ENCODE data around the gene KIF2C.
"Not testable (repeated sequence)": the region's sequence is repeated elsewhere in the genome, so short reads cannot be mapped to it uniquely, and the experiment has no call there.

Gene KIF2C

DNA sequence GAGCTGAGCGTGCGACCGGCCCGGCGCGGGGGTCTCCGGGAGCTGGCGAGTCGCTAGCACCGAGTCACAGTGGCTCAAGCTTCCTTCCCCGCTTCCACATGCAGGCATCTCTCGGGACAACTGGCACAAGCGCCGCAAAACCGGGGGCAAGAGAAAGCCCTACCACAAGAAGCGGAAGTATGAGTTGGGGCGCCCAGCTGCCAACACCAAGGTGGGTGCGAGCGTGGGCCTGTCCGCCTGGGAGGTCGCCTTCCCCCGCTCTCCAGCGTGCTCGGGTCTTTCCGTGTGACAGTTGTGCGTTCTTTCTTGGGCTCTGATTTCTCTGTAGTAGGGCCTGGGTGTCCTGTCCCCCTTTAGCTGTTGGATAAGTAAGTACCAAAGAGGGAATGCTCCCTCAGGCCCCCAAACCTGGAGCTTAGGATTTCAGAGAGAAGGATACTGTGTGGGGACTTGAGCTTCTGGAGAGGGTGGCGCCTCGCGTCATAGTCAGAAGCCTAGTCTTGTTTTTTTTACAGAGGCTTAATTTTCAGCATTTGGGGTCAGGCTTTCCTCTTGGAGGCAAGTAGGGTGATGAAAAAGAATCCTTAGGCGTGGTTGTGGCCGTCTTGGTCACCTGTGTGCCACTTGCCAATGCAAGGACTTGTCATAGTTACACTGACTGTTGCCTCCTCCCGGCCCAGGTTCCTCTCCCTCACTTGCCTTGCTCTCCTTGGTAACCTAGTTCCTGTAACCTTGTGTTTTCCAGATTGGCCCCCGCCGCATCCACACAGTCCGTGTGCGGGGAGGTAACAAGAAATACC lies 36.5 kb downstream of the KIF2C start:
- DNase-seq (ENCODE audit: low spot score), result no peak

DNA sequence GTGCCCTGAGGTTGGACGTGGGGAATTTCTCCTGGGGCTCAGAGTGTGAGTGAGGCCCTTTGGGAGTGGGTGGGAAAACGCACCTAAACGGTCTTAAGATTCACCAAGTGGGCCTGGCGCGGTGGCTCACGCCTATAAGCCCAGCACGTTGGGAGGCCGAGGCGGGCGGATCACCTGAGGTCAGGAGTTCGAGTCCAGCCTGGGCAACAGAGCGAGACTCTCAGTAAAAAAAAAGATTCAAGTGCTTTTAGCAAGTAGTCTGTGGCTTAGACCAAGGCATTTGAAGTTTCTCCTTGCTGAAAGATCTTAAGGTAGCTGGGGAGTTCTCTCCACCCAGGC lies 37.1 kb downstream of the KIF2C start:
- no peak for DNase-seq (ENCODE audit: low spot score)

DNA sequence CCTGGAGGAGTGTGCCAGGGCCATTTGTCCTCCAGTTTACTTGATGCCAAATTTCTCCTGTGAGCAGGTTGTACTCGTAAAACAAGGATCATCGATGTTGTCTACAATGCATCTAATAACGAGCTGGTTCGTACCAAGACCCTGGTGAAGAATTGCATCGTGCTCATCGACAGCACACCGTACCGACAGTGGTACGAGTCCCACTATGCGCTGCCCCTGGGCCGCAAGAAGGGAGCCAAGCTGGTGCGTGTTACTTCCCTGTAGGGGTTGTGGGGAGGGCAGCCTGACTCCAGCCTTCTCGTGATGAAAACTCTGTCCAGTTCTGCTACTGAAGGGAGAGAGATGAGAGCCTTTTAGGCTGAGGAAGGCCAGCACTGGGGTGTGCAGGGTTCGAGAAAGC lies 37.9 kb downstream of the KIF2C start:
- no peak for DNase-seq (ENCODE audit: low spot score)

DNA sequence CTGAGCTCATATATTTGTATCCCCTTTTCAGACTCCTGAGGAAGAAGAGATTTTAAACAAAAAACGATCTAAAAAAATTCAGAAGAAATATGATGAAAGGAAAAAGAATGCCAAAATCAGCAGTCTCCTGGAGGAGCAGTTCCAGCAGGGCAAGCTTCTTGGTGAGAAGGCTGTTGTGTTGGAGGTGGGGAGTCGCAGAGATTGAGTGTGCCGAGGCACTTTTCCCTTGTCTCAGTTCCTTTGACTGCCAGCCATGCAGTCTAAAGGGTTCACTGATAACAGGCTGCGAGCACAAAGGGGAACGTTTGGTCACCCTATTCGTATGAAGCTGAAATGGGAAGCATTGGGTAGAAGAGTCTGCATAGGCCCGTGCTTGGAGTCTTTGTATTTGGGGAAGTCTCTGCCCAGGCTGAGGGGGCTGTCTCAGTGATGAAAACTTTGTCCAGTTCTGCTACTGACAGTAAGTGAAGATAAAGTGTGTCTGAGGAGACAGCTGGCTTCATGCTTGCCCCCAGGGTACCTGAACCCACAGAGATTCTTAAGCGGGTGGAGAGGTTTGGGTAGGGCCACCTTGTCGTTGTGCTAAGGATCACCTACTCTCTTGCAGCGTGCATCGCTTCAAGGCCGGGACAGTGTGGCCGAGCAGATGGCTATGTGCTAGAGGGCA lies 38.5 kb downstream of the KIF2C start:
- no peak for DNase-seq (ENCODE audit: low spot score)

DNA sequence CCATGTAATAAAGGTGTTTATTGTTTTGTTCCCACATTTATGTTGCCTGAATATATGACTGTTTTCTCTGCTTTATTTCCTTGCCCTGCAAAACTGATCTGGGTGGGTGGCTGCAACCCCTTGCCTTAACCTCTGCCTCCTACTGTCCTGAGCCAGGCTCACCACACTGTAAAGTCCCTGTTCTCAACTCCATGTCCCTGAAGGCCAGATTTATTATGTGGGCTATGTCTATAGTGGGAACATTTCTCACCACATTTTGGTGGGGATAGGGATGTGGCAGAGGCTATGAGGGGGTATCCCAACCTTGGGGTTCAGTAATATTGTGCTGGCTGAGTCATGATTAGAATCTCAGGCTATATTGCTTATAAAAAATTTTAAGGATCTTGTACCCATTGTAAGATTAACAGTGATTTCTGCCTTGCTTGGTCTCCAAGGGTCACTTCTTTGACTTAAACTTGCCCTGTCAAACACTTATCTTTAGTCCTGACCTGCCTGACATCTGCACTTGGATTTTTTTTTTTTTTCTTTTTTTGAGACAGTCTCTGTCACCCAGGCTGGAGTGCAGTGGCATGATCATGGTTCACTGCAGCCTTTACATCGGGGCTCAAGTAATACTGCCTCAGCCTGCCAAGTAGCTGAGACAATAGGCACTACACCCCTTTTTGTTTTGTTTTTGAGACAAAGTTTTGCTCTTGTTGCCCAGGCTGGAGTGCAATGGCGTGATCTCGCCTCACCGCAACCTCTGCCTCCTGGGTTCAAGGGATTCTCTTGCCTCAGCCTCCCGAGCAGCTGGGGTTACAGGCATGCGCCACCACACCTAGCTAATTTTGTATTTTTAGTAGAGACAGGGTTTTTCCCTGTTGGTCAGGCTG lies 39.3 kb downstream of the KIF2C start:
- DNase-seq (ENCODE audit: low spot score), result no peak

DNA sequence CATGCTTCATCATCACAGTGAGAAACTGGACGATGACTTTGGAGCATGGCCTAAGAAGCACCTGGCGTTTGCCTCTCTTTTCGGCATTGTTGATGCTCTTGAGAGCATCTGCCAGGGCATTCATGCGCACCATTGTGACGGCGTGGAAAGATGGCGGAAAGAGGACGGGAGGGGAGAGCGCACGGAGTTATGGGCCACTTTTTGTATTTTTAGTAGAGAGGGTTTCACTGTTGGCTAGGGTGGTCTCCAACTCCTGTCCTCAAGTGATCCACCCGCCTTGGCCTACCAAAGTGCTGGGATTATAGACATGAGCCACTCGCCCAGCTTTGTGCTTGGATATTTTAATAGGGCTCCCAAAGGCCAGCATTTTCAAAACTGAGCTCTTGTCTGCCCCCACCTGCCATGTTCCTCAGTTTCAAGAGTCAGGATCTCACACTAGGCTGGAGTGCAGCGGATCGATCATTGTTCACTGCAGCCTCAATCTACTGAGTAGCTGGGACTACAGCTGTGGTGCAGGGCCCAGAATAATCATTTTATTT lies 41.0 kb downstream of the KIF2C start:
- DNase-seq (ENCODE audit: low spot score), result no peak

DNA sequence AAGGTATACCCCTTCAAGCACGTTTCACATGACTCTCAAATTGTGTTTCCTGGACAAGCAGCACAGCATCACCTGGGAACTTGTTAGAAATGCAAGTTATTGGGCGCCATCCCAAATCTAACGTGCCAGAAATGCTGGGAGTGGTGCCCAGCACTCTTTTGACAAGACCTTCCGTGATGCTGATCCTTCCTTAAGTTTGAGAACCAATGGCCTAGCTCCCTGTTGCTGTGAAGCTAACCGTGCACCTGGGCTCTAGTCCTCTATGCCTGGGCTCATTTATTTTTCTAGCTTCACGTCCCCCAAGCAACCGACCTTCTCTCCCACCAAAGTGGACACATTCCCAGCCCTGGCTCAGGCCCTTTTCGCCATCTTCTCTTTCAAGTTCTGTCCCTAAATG lies 44.1 kb downstream of the KIF2C start:
- DNase-seq (ENCODE audit: low spot score), result no peak

DNA sequence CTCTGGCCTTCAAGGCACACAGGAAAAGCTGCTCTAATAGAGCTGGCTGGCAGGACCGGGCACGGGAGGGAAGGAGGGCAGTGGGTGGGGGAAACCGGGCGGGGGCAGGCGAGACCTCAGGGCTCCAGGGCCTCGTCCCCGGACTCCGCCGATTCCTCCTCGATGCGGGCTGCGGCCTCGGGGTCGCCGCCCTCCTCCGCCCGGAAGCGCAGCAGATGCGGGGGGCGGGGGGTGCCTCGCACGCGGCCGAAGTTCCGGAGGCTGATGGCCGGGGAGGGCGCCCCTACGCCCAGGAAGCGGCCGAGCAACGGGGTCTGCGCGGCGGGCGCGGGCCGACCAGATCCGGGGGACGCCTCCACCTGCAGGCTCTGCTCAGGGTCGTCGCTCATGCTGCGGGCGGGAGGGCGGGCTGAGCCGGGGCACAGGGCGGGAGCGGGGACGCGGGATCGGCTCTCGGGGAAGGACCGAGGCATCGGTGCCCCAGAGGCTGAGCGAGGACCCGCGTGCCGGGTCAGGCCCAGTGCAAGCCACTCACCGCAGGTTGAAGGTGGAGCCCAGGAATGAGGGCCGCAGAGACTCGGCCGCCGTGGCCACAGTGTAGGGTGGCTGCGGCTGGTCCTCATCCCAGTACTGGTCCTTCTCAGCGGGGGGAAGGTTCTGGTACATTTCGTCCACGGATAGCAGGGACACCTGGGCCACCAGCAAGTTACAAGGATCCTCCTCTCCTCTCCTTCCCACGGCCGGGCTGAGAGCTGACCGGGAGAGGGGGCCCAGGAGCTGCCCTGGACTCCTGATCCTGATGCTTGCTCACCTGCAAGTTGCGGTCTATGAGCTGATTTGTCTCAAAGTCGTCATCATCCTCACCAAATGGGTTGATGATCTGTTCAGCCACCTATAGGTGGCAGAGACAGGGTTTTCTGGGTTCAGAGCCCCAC lies 44.7 kb downstream of the KIF2C start:
- peak; percentile 71 for DNase-seq (ENCODE audit: low spot score)

DNA sequence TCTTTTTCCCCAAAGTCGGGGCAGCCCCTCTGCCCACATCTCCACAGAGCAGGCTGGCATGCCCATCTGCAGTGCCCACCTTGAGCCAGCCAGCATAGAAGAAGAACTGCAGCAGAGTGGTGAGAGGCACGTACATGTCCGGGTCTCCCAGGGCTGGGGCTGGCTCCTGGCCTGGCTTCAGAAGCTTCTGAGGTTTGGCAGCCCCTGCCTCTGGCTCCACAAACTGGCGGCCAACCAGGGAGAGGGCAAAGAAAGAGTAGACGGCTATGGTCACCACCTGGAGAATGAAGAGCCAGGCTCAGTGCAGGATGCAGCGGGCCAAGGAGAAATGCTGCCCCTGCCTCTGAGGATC lies 45.4 kb downstream of the KIF2C start:
- DNase-seq (ENCODE audit: low spot score), result no peak

DNA sequence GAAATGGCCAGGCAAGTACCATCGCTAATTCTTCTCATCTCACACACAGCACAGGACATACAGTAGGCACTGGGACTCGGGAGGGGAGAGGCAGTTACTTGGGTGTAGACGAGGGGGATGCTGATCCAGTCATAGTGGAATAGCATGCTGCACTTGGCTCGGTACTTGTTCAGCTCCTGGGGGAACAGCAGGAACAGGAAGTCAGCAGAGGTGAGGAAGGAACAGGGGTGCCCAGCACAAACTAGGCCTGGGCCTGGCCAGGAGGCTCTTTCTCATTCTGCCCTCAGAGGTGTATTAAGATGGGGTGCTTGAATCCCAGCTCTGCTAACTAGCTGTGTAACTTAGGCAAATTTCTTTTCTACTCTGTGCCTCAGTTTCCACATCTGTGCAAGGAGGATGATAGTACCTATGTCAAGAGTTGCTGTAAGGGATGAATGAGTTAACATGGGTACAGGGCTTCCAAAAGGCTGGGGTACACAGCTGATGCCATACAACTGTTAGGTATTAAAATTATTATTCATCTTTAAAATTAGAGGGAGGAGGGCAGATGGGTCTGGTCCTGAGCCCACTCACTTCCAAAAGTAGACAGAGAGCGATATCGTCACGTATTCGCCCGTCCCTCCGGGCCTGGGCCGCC lies 46.0 kb downstream of the KIF2C start:
- no peak for DNase-seq (ENCODE audit: low spot score)

DNA sequence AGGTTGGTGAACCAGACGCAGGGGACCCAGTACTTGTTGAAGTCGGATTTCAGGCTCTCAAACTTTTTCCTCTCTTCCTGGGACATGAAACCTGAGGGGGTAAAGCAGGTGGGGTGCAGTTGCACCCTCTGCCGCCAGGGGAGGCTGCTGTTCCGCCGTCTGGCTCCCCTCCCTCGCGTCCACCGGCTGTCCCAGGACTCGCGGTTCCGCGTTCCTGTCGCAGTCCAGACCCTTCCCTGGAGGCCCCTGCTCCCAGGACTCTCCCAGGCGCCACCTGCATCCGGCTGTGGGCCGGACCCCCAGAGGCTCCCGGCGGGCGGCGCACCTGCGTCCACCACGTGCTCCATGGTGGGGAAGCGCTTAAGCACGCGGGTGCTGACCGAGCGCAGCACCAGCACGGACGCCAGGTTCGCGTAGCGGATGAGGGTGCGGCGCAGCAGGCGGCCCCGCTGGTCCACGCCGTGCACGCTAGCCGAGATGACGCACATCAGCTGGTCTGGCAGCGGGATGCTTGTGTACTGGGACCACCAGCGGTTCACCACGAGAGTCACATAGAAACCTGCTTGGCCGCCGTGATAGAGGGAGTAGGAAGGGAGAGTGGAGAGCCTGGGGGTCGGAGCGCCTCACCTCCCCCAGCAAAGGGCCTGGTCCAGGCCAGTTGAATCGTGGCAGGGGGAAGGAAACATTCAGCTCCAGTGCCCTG lies 46.7 kb downstream of the KIF2C start:
- DNase-seq (ENCODE audit: low spot score), result peak; percentile 93

DNA sequence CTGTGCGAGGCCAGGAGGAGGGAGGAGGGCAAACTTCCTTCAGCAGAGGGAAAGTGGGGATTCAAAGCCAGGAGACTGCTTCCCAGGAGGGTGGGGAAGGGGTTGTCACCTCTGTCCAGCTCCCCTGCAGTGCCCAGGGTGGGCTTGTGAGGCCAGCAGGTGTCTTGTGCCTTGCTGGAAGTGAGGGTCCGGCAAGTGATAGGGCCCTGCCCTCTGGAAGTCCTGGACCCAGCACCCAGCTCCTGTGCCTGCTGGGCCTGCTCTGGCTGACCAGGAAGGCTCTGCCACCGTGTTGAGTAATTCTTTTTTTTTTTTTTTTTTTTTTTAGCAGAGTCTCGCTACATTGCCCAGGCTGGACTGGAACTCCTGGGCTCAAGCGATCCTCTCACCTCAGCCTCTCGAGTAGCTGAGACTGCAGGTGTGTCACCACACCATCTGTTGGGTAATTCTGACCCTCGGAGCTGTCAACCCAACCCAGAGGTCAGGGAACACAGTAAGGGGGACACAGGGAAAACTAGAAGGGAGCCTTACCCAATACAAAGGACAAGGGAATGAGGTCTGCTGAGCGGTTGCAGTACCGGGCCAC lies 47.3 kb downstream of the KIF2C start:
- no peak for DNase-seq (ENCODE audit: low spot score)

DNA sequence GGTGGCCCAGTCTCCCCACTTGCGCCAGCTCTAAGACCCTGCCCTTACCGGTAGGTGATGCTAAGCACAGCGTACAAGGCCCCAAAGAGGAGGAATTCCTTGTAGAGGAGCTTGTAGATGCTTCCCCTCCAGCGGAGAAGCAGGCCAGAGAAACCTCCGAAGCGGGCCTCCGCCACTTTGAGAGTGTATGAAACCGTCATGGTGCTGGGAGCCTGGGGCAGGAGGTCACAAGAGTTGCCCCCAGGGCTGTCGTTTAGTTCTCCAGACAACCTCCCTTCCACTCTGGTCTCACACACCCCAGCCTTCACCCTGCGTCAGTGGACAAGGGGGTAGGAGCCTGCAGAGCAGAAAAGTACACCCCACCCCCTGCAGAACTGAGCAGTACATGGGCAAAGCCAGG lies 47.9 kb downstream of the KIF2C start:
- no peak for DNase-seq (ENCODE audit: low spot score)

DNA sequence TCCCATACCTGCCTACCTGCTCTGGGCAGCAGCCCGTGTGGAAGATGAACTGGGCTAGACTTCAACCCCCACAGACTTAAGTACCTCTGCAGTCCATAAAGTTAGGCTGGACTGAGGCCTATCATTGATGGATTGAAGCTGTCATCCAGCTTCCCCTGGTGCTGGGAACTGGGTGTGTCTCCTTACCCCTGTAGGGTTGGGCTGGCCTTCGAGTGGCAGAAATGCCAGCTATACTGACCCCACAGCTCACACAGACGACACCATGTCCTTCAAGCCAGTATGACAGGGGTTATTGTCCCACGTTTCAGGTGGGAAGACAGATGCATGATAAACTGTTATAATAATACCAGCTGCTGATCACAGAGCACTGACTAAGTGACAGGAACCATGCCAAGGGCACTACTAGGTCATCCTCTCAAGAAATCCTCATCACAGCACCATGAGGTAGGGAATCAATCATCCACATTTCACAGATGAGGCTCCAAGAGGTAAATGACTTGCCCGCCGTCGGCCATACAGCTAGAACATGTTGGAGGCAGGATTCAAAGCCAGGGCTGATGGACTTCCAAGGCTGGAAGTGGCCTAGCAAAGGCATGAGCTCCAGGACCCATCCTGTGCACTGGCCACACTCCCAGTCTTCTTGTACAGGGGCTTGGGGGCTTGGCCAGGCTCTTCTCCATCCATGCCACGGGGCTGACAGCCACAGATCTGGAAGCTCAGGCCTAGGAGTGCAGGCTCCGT lies 48.7 kb downstream of the KIF2C start, which contains the start of gene BEST4:
Gene BEST4 (minus strand): TSS at position 51 of the 741 bp plus-strand sequence. CDS start 465 bp downstream, outside the sequence.
- no peak for DNase-seq (ENCODE audit: low spot score)

DNA sequence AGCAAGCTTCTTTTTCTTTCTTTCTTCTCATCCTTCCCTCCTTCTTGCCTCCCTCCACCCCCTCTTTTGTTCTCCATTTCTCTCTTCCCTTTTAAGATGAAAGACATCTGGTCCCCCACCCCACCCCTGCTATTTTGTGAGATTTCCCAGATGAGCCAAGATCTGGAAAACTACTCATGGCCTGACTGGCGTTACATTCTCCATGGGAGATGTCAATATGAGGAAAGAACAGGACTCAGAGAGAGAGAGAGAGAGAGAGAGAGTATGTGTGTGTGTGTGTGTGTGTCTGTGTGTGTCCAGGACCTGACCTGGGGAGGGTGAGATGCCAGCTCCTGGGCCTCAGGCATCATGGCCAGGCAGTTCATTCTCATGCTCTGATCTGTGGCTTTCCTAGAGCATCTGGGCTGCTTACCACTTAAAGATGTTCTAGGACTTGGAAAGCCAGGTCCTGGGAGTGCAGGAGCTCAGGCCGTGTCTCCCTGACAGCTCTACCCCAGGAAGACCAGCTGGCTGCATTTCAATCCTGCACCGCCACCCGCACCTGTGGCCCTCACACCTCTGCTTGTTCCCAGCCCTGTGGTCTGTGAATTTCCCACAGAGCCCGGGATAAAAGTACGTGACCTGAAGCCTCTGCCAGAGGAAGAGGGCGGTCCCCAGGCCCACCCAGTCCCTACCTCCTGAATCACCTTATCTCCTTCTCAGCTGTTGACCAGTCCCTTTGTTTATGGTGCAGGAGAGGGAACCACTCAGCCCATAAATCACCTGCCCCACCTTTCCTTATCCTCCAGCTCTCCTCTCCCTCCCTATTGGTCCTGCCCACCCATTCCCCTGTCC lies 51.5 kb downstream of the KIF2C start:
- no peak for DNase-seq (ENCODE audit: low spot score)

DNA sequence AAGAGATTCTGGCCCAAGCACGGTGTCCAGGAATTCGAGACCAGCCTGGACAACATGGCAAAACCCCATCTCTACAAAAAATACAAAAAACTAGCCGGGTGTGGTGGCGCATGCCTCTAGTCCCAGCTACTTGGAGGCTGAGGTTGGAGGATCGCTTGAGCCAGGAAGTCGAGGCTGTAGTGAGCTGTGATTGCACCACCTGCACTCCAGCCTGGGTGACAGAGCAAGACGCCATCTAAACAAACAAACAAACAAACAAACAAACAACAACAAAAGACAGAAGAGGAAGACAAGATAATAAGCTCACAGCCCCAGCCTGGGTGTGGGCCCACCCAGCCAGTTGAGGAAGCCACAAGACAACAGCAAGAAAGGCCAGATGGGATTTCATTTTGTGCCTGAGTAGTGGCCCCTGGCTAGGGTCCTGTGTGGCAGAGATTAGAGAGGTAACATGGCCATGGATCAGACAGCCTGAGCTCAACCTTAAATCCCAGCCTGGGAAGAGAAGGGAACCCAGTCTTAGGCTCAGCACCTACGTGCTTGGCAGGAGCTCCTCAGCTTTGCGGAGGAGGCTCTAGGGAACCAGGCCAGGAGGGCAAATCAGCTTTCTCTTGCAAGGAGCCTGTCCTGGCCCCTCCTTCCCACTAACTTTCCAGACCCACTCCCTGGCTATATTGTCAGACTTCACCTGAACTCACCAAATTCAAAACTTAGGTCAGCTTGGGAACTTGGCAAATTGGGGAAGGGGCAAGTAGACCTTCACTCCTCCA lies 53.3 kb downstream of the KIF2C start:
- no peak for DNase-seq (ENCODE audit: low spot score)

DNA sequence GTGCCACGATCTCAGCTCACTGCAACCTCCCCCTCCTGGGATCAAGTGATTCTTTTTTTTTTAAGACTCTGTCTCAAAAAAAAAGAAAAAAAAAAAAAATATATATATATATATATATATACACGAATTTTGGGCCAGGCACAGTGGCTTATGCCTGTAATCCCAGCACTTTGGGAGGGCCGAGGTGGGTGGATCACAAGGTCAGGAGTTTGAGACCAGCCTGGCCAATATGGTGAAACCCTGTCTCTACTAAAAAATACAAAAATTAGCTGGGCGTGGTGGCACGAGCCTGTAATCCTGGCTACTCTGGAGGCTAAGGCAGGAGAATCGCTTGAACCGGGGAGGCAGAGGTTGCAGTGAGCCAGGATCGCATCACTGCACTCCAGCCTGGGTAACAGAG lies 58.2 kb downstream of the KIF2C start:
- DNase-seq (ENCODE audit: low spot score), result not testable (repeated sequence)

Data from HuH-7 (cell line).